ENCODE measurements around the gene ADGRL3.

GRCh38 chr4:61180405-61180804 is 19.7 kb upstream of the ADGRL3 start:
- TF ChIP-seq, protein P1, sequence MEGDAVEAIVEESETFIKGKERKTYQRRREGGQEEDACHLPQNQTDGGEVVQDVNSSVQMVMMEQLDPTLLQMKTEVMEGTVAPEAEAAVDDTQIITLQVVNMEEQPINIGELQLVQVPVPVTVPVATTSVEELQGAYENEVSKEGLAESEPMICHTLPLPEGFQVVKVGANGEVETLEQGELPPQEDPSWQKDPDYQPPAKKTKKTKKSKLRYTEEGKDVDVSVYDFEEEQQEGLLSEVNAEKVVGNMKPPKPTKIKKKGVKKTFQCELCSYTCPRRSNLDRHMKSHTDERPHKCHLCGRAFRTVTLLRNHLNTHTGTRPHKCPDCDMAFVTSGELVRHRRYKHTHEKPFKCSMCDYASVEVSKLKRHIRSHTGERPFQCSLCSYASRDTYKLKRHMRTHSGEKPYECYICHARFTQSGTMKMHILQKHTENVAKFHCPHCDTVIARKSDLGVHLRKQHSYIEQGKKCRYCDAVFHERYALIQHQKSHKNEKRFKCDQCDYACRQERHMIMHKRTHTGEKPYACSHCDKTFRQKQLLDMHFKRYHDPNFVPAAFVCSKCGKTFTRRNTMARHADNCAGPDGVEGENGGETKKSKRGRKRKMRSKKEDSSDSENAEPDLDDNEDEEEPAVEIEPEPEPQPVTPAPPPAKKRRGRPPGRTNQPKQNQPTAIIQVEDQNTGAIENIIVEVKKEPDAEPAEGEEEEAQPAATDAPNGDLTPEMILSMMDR (IDR thresholded peaks at IDR 0.05; ENCODE audit: low read depth, low read length) = no peak
- no peak for TF ChIP-seq EZH2phosphoT487 (IDR thresholded peaks at IDR 0.05; ENCODE audit: low read depth)

All from OCI-LY3 (cell line).